Neural cell (in vitro differentiated cells): Measurements from ENCODE around the gene SLC2A1.

Experiments used
- EP300 ChIP-seq: fragments of 450-650 bp; conservative IDR thresholded peaks from 2 replicates; pipeline ENCODE4 v1.6.1; 2014; ENCODE audit warnings: antibody characterized with exemption, mild to moderate bottlenecking, moderate library complexity; ENCODE audit not compliant: poor library complexity, severe bottlenecking
- EZH2 ChIP-seq: fragments of 200-600, 300-800 bp; shearing (Covaris generic), sonication (generic); IDR thresholded peaks from 2 replicates; pipeline ENCODE4 v1.6.1; 2014; ENCODE audit warnings: antibody characterized with exemption, low read length, borderline replicate concordance, mild to moderate bottlenecking; ENCODE audit not compliant: insufficient read depth, poor library complexity, severe bottlenecking
- MXI1 ChIP-seq: fragments of 450-650 bp; conservative IDR thresholded peaks from 2 replicates; pipeline ENCODE4 v1.6.1; 2014; ENCODE audit warnings: antibody characterized with exemption, mild to moderate bottlenecking; ENCODE audit not compliant: poor library complexity, severe bottlenecking
- POLR2AphosphoS5 ChIP-seq: IDR thresholded peaks from 2 replicates; pipeline ENCODE4 v1.6.1; 2012
- RAD21 ChIP-seq: fragments of 450-650 bp; conservative IDR thresholded peaks from 2 replicates; pipeline ENCODE4 v1.6.1; 2014; ENCODE audit warnings: antibody characterized with exemption, mild to moderate bottlenecking, moderate library complexity
- SMC3 ChIP-seq: fragments of 450-650 bp; conservative IDR thresholded peaks from 2 replicates; pipeline ENCODE4 v1.6.1; 2014; ENCODE audit warnings: antibody characterized with exemption, mild to moderate bottlenecking, moderate library complexity; ENCODE audit not compliant: poor library complexity
- TAF1 ChIP-seq: IDR thresholded peaks from 2 replicates; pipeline ENCODE4 v1.6.1; 2012; ENCODE audit warnings: low read depth
- TF ChIP-seq, protein P1 (sequence below): fragments of 450-650 bp; IDR thresholded peaks from 2 replicates; pipeline ENCODE4 v1.5.1; 2014; ENCODE audit warnings: antibody characterized with exemption, mild to moderate bottlenecking, moderate library complexity; ENCODE audit not compliant: poor library complexity, severe bottlenecking
- TF ChIP-seq, protein P2 (sequence below): IDR thresholded peaks from 2 replicates; pipeline ENCODE4 v1.6.1; 2012; ENCODE audit warnings: borderline replicate concordance

DNA sequence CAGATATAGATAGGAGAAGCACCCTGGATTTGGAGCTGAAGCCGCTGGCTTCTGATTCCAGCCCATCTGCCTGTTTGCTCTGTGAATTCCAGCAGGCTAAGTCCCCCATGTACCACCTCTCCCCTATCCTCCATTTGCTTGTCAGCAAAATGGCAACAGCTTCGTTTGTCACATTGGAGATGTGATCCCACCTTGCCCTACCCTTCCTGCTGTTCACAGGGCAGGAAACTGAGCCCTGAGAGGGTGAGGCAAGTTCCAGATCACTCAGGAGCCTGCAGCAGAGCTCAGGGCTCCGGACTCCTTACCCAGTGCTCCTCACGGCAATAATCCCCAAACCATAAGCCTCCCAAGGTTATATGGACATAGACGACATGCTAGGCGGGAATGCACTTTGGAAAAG is 14.9 kb downstream of the SLC2A1 start:
- TF ChIP-seq, protein P1, sequence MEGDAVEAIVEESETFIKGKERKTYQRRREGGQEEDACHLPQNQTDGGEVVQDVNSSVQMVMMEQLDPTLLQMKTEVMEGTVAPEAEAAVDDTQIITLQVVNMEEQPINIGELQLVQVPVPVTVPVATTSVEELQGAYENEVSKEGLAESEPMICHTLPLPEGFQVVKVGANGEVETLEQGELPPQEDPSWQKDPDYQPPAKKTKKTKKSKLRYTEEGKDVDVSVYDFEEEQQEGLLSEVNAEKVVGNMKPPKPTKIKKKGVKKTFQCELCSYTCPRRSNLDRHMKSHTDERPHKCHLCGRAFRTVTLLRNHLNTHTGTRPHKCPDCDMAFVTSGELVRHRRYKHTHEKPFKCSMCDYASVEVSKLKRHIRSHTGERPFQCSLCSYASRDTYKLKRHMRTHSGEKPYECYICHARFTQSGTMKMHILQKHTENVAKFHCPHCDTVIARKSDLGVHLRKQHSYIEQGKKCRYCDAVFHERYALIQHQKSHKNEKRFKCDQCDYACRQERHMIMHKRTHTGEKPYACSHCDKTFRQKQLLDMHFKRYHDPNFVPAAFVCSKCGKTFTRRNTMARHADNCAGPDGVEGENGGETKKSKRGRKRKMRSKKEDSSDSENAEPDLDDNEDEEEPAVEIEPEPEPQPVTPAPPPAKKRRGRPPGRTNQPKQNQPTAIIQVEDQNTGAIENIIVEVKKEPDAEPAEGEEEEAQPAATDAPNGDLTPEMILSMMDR = no peak
- TF ChIP-seq TAF1 (no peak), EP300 (no peak), RAD21 (no peak), POLR2AphosphoS5 (no peak), MXI1 (no peak), SMC3 (no peak), EZH2 (no peak)
- TF ChIP-seq, protein P2, sequence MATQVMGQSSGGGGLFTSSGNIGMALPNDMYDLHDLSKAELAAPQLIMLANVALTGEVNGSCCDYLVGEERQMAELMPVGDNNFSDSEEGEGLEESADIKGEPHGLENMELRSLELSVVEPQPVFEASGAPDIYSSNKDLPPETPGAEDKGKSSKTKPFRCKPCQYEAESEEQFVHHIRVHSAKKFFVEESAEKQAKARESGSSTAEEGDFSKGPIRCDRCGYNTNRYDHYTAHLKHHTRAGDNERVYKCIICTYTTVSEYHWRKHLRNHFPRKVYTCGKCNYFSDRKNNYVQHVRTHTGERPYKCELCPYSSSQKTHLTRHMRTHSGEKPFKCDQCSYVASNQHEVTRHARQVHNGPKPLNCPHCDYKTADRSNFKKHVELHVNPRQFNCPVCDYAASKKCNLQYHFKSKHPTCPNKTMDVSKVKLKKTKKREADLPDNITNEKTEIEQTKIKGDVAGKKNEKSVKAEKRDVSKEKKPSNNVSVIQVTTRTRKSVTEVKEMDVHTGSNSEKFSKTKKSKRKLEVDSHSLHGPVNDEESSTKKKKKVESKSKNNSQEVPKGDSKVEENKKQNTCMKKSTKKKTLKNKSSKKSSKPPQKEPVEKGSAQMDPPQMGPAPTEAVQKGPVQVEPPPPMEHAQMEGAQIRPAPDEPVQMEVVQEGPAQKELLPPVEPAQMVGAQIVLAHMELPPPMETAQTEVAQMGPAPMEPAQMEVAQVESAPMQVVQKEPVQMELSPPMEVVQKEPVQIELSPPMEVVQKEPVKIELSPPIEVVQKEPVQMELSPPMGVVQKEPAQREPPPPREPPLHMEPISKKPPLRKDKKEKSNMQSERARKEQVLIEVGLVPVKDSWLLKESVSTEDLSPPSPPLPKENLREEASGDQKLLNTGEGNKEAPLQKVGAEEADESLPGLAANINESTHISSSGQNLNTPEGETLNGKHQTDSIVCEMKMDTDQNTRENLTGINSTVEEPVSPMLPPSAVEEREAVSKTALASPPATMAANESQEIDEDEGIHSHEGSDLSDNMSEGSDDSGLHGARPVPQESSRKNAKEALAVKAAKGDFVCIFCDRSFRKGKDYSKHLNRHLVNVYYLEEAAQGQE = no peak
